Activated naive CD4-positive, alpha-beta T cell (primary cell): ENCODE measurements around the gene ADGRL2.

ENCODE experiments used
- DNase-seq, 4 experiments: peaks; one replicate each; lab custom pipeline; 2025; lab: John Stamatoyannopoulos, UW

ADGRL2 gene

GRCh38 chr1:81800695-81801650 is at the start of gene ADGRL2:
TSS of gene ADGRL2 (plus strand) at chr1:81800934. CDS start at chr1:81836985, 36,051 bp downstream.
- no peak for DNase-seq

DNA sequence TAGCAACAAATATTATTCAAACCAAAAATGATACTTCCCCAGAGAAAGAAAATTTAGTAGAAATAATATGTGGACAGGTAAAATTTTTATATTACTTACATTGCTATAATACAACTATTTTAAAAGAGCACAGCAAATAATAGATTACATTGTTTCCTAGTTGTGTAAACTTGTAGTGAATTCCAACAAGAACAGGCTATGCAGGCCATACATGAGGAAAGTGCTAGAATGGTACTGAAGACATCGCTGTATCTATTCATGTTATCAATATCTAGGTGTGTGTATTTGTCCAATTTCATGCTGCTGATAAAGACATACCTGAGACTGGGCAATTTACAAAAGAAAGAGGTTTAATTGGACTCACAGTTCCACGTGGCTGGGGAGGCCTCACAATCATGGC is 47.9 kb upstream of the ADGRL2 start:
- DNase-seq, result no peak

GRCh38 chr1:81754424-81754823 is 46.3 kb upstream of the ADGRL2 start:
- no peak for DNase-seq

DNA sequence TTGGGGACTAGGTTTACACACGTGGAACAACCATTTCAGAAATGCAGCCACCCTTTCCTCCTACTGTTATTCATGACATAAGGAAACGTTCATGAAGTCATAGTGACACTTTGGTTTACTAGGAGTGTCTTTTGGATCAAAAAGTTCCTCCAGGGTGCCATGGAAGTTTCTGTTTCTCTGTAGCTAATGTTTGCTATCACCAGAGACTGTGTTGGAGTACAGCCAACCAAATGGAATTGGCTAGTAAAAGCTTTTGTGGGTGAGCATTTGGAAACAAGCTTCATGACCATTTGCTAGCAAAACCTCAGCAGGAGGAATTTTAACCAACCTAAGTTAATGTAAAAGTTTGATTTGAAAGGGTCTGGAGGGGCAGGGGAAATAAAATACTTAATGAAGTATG is 43.9 kb upstream of the ADGRL2 start:
- DNase-seq, result no peak

GRCh38 chr1:81757398-81758020 is 43.2 kb upstream of the ADGRL2 start:
- DNase-seq, result no peak

DNA sequence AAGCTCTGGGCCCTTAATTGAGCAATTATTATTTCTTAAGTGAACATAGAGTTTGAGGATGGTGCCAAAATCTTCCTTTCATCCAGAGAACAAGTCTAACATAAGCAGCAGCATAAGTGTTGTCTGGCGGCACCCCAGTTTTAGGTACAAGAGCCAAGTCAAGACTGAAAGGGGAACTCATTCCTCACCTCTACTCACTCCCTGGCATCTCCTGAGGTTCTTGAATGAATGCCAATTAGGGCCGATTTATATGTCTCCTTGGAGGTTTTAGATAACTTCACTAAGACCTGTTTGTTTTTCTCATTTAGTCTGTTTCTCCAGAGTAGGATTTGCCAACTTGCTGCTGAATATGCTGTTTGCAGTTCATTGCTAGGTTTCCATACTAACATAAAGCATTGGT is 42.6 kb upstream of the ADGRL2 start:
- no peak for DNase-seq

DNA sequence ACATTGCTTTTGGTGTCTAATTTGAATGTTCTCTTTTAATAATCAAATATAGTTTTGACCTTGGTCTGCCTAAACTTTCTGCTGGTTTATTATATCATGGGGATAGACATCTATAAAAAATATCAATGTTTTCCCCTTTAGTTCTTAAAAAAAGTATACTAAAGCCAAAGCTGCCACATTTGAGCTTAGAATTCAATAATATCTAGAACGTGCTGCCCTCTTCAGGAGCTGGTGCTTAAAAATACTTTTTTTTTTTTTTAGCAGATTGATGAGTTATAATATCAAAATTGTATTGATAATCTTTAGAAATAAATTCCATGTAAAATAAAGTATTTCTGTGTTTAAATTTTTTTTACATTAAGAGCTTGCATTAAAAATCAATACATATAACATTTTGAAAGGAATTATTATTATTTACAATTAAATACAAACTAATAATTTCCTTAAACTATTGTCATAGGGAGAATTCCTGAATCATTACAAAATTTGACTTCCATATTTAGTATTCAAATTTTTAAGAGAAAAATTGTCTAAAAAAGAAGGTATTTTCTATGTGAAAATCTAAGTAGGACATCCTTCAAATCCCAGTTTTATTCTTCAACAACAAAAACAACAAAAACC is 40.1 kb upstream of the ADGRL2 start:
- DNase-seq, result no peak

GRCh38 chr1:81775510-81775909 is 25.2 kb upstream of the ADGRL2 start:
- no peak for DNase-seq

DNA sequence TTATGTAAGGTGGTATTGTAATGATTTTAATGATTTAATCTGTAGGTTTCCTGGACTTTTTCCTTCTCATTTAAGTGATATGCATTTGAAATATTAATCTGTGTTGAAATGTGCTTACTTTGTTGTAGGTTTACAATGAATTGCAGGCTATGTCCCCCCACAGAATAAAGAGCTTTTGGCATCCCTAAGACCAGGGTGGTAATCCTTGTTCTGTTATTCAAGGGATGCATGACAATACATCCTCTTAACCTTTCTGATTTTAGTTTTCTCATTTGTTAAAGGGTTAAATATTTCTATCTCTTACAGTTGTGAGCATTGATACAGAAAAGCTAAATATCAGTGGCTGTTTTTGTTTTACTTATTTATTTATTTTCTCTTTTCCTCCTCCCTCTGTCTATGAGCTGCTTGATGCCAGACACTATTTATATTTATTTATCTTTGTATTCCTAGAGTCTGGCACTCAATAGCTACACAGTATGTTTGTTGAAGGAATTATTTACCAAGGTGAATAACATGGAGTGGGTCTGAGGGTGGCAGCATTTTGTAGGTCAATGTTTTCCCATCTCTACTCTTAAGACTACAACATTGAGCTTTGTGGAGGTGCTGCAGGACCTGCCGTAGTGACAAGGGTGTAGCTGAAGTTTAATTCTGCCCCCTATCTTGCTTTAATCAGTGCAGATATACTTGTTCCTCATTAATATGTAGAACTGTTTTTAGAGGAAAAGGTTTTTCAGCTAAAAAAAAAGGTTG is 19.9 kb upstream of the ADGRL2 start:
- DNase-seq, result no peak

DNA sequence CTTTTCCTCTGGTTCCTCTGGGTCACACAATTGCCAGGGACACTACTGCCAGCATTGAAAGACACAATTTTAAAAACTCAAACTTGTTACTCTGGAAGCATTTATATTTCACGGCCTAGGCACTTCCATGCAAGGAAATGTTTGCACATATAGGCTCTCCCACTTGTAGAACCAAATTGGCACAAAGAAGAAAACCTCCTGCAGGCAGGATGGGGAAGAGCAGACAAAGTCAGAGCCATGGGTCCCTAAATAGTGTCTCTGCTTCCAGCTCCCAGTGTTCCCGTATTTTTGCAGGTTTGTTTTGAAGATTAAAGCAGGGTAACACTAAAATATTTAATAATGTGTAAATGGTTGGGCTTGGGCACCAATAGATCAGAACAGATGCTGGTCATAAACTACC is 19.0 kb upstream of the ADGRL2 start:
- DNase-seq, result no peak

DNA sequence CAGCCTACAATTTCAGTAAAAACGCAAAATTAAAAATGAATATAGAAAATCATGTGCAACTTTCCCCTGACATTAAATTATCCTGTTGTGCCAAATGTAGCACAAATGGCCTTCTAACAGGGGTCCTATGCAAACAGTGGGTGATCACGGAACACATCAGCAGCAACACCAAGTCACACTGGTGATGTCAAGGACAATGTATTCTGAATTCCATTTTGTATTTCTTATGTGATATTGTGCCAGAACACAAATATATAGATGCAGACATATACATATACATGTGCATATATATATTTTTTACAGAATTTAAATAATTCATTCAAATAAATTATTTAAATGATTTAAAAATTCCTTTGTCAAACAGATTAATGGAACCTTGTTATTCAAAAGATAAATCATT is 8.6 kb upstream of the ADGRL2 start:
- DNase-seq, result no peak

DNA sequence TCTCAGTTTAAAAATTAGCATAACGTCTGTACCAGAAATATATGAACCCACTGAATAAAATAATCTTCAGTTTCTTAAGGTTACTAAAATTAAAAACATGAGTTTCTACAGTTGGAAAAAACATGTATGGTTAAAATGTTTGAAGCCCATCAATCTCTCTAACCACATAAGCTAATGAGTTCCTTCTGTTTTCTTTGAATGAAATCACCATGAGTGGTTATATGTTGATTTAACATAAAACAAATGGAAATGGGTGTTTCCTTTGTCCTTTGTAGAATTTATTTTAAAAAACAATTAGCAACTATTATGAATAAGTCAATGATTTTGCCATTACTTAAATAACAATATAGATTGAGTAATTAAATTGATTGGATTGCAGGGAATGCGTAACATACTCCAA is 3.0 kb upstream of the ADGRL2 start:
- DNase-seq, result no peak

DNA sequence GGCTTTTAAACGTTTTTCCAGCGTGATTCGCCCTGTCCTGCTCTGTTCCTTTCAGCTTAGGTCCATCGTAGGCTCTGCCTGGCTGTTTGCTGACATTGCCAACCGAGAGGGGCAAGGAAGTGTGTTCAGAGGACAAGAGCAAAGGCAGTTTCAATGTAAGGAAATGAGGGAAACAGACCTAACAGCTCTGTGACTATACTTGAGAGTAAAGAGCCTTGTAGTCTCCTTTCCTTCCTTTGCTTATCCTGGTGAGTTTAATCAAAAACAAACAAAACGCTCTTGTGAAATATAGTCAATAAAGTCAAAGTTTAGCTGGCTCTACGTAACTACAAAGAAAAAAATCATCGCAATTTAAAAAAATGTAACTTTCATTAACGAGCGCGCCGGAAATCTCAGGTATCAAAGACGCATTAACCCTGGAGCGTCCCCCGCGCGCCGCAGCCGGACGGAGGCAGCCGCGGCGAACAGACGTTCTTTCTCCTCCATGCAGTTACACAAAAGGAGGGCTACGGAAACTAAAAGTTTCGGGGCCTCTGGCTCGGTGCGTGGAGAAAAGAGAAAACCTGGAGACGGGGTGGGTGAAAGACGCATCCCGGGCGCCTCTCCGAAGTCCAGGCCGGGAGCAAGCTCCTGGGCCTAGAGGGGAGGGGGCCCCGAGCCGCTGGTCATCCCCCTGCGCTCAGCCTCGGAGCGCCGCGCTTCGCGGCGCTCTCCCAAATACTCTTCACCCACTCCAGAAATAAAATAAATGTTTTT is 617 bp upstream of the ADGRL2 start:
- DNase-seq, result no peak

GRCh38 chr1:81801651-81802456 is 1.1 kb downstream of the ADGRL2 start:
- DNase-seq, result no peak

DNA sequence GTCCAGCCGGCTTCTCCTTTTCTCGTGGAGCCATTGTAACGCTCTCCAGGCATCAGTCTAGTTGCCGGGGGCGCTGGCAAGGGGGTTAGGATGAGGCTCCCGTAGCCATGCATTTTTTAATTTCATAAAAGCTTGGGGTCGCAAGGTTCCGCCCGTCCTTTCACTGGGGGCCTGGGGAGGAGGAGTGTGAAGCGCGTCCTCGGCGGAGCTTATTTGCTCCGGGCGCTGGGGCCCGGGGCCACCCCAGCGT is 1.6 kb downstream of the ADGRL2 start:
- no peak for DNase-seq

DNA sequence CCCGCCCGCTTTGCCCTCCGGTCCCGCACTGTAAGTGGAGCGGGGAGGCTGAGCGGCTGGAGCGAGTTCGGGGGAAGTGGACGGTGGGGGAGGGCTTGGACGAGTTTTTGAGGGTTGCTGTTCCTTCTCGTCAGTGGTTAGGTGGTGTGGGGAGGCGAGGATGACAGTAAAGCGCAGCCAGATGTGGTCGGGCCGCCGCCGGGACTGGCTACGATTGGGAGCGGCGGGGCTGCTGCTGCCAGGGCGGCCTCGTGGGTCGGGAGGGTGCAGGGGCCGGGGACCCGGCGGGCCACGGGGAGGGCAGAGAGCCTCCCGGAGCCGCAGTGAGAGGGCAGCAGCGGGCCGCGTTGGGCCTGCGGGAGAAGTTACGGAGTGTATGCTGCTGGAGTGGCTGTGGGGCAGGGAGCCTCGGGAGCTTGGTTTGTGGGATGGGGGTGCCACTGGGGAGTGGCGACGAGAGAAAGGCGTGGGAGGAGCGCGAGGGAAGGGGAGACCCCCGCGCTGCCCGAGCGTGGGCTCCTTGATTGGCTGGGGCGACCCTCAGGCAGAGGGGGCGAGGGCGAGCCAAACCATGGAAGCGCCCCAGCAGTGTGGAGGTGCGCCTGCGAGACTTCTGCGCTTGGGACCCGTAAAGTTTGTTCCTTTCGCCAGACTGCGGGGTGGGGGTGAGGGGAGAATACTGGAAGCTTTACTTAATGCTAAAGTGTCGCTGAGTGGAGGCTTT is 2.1 kb downstream of the ADGRL2 start:
- no peak for DNase-seq

- no peak for DNase-seq
Measured at GRCh38 chr1:81803431-81804110, 2.8 kb downstream of the ADGRL2 start.

DNA sequence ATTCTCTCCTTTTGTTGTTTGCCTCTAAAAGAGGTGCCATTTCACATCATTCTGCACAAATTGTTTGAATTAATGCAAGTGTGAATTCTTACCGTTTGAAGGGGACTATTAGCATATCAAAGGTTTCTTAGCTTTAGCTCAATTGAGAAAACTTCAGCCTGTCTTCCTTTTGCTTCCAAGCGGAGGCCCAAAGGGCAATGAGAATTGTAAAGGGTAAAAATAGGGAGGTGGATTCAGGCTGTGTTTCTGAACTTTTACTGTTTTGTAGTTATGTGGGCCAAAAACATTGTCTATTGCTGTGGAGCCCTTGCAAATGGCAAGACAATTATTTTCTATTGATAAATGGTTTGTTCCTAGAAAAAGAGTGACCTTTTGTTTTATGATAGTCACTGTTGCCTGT is 3.6 kb downstream of the ADGRL2 start:
- DNase-seq, result no peak

GRCh38 chr1:81805537-81806431 is 5.0 kb downstream of the ADGRL2 start:
- no peak for DNase-seq
